BJ (cell line): ENCODE results near the gene DOK5. TPM values are rescaled to one million over a fixed set of nuclear protein-coding genes. Genes with fewer than 3 reads are reported as not detected.

Source experiments
- CTCF ChIA-PET: fragments of 350-600 bp; formaldehyde crosslinking; extraction: SDS; loops from one replicate; lab custom pipeline; 2021; ENCODE audit warnings: antibody characterized with exemption, inconsistent platforms; lab: Yijun Ruan, JAX
- POLR2A ChIA-PET: fragments of 300-600 bp; sonication (Branson Sonifier 250); formaldehyde crosslinking; extraction: SDS; loops from one replicate; lab custom pipeline; 2021; ENCODE audit warnings: antibody characterized with exemption; lab: Charles Lee
- DNase-seq: peaks from one replicate; pipeline ENCODE4 v3.0.0-alpha.2; 2011; ENCODE audit warnings: low read depth
- H3K27me3 ChIP-seq: 2 replicates; pipeline ENCODE4 v1.6.0; 2011; ENCODE audit warnings: low read length; ENCODE audit not compliant: control insufficient read depth, insufficient read depth
- H3K36me3 ChIP-seq: 2 replicates; pipeline ENCODE4 v1.5.1; 2011; ENCODE audit warnings: low read length; ENCODE audit not compliant: control insufficient read depth, insufficient read depth
- H3K4me3 ChIP-seq: 2 replicates; pipeline ENCODE4 v1.5.1; 2011; ENCODE audit warnings: low read depth, mild to moderate bottlenecking, control low read depth, low read length
- polyA plus RNA-seq: library from polyadenylated mRNA; depleted of rRNA; stranded (reverse); fragments of >200 nt; gene quantifications from 2 replicates; pipeline ENCODE4 v1.2.3, GENCODE V29; 2011
- TF ChIP-seq, protein P1 (sequence below): IDR thresholded peaks from 2 replicates; pipeline ENCODE4 v1.5.1; 2011; ENCODE audit warnings: low read depth, mild to moderate bottlenecking, control low read depth, inconsistent platforms, low read length, moderate library complexity; ENCODE audit not compliant: insufficient read depth

The DOK5 gene
- polyA plus RNA-seq, 1 experiment, result 0.26 TPM

DNA sequence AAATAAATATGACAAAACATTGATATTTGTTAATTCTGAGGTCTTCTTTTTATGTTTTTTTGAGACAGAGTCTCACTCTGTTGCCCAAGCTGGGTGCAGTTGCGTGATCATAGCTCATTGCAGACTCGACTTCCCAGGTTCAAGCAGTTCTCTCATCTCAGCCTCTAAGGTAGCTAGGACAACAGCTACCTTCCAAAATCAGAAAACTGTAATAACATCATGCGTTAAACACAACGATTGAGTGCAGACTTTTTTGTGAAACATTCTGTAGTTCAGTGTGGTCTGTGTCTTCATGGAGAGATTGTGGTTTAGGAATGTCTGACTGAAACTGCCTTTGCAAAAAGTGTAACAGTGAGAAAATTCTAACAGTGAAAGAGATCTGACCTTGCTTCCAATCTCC lies 16.1 kb upstream of the DOK5 start:
- ChIA-PET POLR2A (no interaction called here), CTCF (interaction anchor here (0.9 kb wide), 1 partner anchor 131 kb away, joined by 3 read pairs; no protein-coding TSS in a partner anchor)
- no peaks in the 10 kb centered on the region for H3K36me3 ChIP-seq
- no peaks in the 10 kb centered on the region for H3K27me3 ChIP-seq
- DNase-seq, result no peak
- no peak overlapping the region for H3K4me3 ChIP-seq
- TF ChIP-seq, protein P1, sequence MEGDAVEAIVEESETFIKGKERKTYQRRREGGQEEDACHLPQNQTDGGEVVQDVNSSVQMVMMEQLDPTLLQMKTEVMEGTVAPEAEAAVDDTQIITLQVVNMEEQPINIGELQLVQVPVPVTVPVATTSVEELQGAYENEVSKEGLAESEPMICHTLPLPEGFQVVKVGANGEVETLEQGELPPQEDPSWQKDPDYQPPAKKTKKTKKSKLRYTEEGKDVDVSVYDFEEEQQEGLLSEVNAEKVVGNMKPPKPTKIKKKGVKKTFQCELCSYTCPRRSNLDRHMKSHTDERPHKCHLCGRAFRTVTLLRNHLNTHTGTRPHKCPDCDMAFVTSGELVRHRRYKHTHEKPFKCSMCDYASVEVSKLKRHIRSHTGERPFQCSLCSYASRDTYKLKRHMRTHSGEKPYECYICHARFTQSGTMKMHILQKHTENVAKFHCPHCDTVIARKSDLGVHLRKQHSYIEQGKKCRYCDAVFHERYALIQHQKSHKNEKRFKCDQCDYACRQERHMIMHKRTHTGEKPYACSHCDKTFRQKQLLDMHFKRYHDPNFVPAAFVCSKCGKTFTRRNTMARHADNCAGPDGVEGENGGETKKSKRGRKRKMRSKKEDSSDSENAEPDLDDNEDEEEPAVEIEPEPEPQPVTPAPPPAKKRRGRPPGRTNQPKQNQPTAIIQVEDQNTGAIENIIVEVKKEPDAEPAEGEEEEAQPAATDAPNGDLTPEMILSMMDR, result no peak

DNA sequence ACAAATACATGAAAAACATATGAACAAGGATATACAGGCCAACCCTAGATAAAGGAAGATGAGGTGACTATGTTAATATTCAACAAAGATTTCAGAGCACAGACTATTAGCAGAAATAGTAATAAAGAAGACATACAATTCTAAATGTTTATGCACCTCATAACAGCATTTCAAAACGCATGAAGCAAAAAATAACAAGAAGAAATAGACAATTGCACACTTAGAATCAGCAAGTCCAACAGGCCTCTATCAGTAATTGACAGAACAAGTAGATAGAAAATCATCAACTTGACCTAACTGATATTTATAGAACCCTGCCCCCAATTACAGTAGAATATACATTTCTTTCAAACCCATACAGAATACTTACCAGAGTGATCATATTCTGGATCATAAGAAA lies 11.4 kb upstream of the DOK5 start:
- H3K36me3 ChIP-seq, result no peaks in the 10 kb centered on the region
- H3K27me3 ChIP-seq, result no peaks in the 10 kb centered on the region
- DNase-seq, result no peak
- TF ChIP-seq, protein P1, result no peak
- CTCF ChIA-PET, result no interaction called here
- POLR2A ChIA-PET, result interaction anchor here (0.5 kb wide), 1 partner anchor 9 kb away, joined by 7 read pairs; no protein-coding TSS in a partner anchor
- no peak overlapping the region for H3K4me3 ChIP-seq

DNA sequence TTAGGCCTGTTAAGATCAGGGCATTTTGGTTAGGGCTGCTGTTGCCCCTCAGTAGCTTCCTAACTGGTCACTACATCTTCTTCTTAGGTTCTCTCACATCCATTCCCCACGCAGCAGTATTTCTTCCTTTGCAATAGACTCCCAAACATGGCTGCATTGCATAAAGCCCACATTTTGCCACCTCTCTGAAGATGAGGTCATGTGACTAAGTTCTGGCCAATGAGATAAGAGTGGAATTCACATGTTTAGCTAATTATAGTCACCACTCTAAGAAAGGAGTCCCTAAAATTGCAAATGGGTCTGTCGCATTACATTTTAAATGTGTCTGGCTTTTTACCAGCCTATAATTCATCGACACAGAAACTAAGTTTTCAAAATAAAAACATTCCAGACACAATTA lies 9.3 kb upstream of the DOK5 start:
- ChIA-PET POLR2A (no interaction called here), CTCF (no interaction called here)
- no peak for DNase-seq
- H3K36me3 ChIP-seq, result no peaks in the 10 kb centered on the region
- H3K4me3 ChIP-seq, result no peak overlapping the region
- no peaks in the 10 kb centered on the region for H3K27me3 ChIP-seq
- TF ChIP-seq, protein P1, result no peak

DNA sequence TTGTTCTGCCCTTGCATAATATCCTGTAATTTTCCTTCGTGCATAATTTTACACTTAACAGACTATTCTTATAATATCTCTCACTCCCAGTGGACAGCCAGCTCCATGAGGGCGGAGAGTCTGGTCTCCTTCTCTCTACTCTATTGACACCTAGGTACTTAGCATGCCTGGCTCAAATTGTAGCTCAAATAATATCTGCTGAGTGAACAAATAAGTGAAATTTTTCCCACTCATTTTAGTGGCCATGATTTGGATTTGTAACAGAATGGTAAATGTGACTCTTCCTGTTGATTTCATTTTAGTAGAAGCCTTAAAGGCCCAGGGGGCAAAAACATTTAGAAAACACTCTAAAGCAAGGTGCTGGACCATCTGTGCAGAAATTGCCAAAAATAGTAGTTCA lies 7.8 kb upstream of the DOK5 start:
- Histone ChIP-seq H3K36me3 (no peaks in the 10 kb centered on the region), H3K4me3 (no peak overlapping the region), H3K27me3 (no peaks in the 10 kb centered on the region)
- no peak for DNase-seq
- ChIA-PET CTCF (interaction anchor here (0.6 kb wide), 1 partner anchor 52 kb away, joined by 5 read pairs; no protein-coding TSS in a partner anchor), POLR2A (no interaction called here)
- TF ChIP-seq, protein P1, result no peak

DNA sequence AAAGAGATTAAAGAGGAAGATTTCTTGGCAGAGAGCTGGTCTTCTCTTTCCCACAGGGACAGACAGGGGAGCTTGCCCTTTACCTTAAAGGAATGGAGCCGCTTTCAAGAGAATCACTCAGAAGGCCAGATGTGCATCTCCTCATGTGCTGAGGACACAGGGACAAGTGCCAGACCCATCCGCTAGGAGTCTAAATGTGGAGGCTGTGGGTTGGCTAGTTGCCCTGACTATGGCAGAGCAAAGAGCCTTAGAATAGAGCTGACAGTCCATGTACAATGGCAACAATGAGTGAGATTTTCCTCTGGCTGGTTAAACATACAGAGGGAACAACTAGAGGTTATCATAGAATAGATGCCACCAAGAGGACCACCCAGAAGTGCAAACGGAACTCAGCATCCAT lies 7.3 kb upstream of the DOK5 start:
- no peaks in the 10 kb centered on the region for H3K36me3 ChIP-seq
- TF ChIP-seq, protein P1, result no peak
- no peak overlapping the region for H3K4me3 ChIP-seq
- POLR2A ChIA-PET, result no interaction called here
- H3K27me3 ChIP-seq, result no peaks in the 10 kb centered on the region
- DNase-seq, result no peak
- CTCF ChIA-PET, result interaction anchor here (0.6 kb wide), 1 partner anchor 52 kb away, joined by 5 read pairs; no protein-coding TSS in a partner anchor
